Natural killer cell treated with Interleukin-12 subunit alpha and Interleukin-12 subunit beta and Interleukin-15 and Interleukin-18, amount 100 ng/mL, for 72 hours (primary cell): ENCODE measurements around the gene SALL3. TPM values are rescaled to one million over a fixed set of nuclear protein-coding genes. Genes with fewer than 3 reads are reported as not detected.

Experiments
- ATAC-seq, 2 donors: fragments of 150-1000 bp; cut with Tn5 transposase in 1 of 2; sonication (Bioruptor Pico), chemical (Tn5 transposase) in 1 of 2; 2 replicates each; pipeline ENCODE4 v1.10.0; 2021
- DNase-seq: peaks from one replicate; pipeline ENCODE4 v3.0.0; 2022; ENCODE audit warnings: low spot score
- H3K27ac Mint-ChIP-seq, 2 donors: 1 replicate in 1 of 2; 2 replicates in 1 of 2; pipeline ENCODE4 v1.8.0; 2022; ENCODE audit warnings: mixed read lengths in 2 of 2, mild to moderate bottlenecking in 1 of 2, moderate library complexity in 1 of 2
- H3K27me3 Mint-ChIP-seq, 2 donors: 1 replicate in 1 of 2; 2 replicates in 1 of 2; pipeline ENCODE4 v1.8.0; 2022; ENCODE audit warnings: mixed read lengths in 2 of 2
- H3K36me3 Mint-ChIP-seq: one replicate; pipeline ENCODE4 v1.8.0; 2022; ENCODE audit warnings: mixed read lengths
- H3K4me1 Mint-ChIP-seq, 2 donors: 1 replicate in 1 of 2; 2 replicates in 1 of 2; pipeline ENCODE4 v1.8.0; 2022; ENCODE audit warnings: low read depth in 2 of 2, mixed read lengths in 2 of 2, mild to moderate bottlenecking in 1 of 2
- H3K4me3 Mint-ChIP-seq: one replicate; pipeline ENCODE4 v1.8.0; 2022; ENCODE audit warnings: mixed read lengths
- H3K9me3 Mint-ChIP-seq: 2 replicates; pipeline ENCODE4 v1.8.0; 2022; ENCODE audit warnings: mixed read lengths
- total RNA-seq, 2 donors: library from RNA; stranded (reverse); gene quantifications; one replicate each; pipeline ENCODE4 v1.2.3, GENCODE V29; 2022

SALL3 gene
- total RNA-seq, 2 donors from 2014 or later: not detected

DNA sequence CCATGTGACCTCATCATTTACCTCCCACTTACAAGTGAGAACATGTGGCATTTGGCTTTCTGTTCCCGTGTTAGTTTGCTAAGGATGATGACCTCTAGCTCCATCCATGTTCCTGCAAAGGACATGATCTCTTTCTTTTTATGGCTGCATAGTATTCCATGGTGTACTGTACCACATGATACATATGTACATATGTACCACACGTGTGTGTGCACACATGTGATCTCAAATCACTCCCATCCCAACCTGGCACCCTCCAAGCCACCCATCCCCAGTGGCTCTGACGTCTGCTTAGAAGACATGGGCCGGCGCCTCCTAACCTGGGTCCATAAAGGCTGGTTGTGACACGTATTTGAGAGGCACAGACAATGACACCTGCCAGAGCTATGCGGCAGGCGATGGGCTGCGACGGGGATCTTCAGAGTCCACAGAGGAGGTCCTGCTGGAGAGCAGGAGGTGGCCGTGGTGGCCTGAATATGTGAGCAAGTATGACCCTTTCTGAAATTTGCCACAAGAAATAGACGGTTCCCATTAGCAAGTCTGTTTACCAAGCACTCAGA lies 8.8 kb upstream of the SALL3 start:
- Mint-ChIP-seq H3K36me3 (no peaks in the 10 kb centered on the region), H3K27me3 (peaks cover 33 to 54% of the 10 kb centered on the region in 2 donors), H3K9me3 (no peaks in the 10 kb centered on the region), H3K27ac (no peak overlapping the region), H3K4me3 (no peak overlapping the region), H3K4me1 (peaks cover 0 to 2% of the 10 kb centered on the region in 2 donors)
- ATAC-seq: no peak
- DNase-seq: no peak

DNA sequence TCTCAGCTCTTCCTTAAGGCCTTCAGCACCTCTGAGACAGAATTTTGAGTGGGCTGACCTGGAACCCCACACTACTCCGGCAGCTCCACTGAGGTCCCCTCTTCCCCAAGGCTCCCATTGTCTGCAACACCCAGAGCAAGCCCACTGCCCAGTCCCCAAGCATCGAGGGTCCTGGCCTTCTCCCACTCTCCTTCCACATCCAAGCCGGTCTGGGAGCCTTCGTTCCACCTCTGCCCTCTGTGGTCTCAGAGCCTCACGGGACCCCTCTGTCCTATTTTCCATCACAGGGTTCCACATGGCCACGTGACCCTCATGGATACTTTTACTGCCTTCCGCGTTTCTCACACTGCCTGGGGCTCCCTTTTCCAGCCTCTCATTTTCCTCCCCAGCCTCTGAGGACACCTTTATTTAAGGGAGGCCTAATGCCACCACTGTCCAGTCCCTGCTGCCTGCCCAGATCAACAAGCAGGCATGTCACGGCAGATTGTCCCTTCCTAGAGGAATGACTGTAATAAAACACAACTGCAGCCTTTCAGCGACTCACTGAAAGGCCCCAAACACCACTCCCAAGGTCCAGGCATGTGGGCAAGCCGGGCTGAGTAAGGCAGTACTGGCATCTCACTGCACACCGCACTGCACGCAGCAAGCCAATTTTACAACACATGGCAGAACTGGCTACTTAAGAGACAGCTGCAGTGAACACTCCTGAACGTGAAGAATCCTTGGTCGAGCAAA lies 7.9 kb upstream of the SALL3 start:
- ATAC-seq (no peak), DNase-seq (no peak)
- Mint-ChIP-seq H3K27ac (no peak overlapping the region), H3K36me3 (no peaks in the 10 kb centered on the region), H3K9me3 (no peaks in the 10 kb centered on the region), H3K4me1 (peaks cover 0 to 2% of the 10 kb centered on the region in 2 donors), H3K27me3 (peaks cover 42 to 62% of the 10 kb centered on the region in 2 donors), H3K4me3 (no peak overlapping the region)

GRCh38 chr18:78972385-78972918 lies 7.2 kb upstream of the SALL3 start:
- Mint-ChIP-seq H3K4me1 (peaks cover 0 to 2% of the 10 kb centered on the region in 2 donors), H3K4me3 (no peak overlapping the region), H3K27me3 (peaks cover 48 to 70% of the 10 kb centered on the region in 2 donors), H3K36me3 (no peaks in the 10 kb centered on the region), H3K9me3 (no peaks in the 10 kb centered on the region), H3K27ac (no peak overlapping the region)
- DNase-seq (no peak), ATAC-seq (peak in 1 of 2 donors; percentile 30)

DNA sequence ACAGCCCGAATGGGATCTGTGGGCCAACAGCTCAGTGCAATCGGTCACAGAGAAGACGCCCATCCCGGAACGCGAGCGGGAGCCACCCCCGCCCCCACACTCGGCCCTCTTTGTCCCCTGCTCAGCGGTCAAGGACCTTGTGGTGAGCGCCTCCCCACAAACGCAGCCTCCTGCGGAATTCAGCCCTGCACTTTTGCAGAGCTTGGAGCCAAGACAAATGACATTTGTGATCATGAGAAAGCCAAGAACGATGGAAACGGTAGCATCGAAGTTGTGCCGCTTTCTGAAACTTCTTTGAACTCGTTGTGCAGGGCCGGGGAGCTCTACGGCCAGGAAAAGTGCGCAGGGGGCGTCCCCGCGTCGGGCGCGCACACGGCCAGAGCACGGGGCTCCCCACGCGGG lies 6.7 kb upstream of the SALL3 start:
- Mint-ChIP-seq H3K27me3 (peaks cover 52 to 74% of the 10 kb centered on the region in 2 donors), H3K36me3 (no peaks in the 10 kb centered on the region), H3K4me1 (peaks cover 0 to 2% of the 10 kb centered on the region in 2 donors), H3K9me3 (no peaks in the 10 kb centered on the region), H3K4me3 (peak overlapping the region; percentile 32), H3K27ac (no peak overlapping the region)
- no peak for ATAC-seq
- DNase-seq: no peak

DNA sequence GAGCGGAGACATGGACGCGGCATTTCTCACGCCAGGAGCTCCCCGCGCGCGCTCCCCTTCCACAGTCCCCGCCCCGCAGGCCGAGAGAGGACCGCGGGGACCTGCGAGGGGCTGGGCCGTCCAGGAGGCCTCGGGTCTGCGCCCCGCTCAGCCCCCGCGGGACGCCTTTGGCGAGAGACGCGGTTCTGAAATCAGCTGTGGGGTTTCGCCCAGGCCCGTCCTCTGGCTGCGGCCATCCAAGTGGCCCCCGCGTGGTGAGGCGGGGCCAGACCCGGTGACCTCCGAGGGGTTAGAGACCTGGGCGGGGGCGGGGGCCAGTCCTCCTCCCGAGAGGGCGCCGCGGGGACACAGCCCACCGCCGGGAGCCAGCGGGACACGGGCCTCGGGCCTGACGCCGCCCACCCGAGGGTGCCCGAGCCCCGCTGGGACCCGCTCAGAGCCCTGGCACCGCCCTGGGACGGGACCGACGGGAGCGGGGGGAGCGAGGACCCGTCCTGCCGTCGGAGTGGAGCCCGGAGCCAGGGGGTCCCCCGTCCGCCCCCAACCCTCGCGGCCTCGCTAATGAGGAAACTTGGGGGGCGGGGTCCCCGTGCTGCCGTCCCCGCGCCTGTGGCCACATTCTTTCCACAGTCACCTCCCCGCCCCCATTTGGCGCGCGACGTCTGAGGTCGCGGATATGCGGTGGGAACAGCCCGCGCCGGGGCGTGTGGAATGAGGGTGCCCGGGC lies 6.1 kb upstream of the SALL3 start:
- ATAC-seq: peak in 1 of 2 donors; percentile 8
- Mint-ChIP-seq H3K4me3 (no peak overlapping the region), H3K4me1 (peaks cover 0 to 4% of the 10 kb centered on the region in 2 donors), H3K27ac (no peak overlapping the region), H3K27me3 (peaks cover 50 to 74% of the 10 kb centered on the region in 2 donors), H3K9me3 (no peaks in the 10 kb centered on the region), H3K36me3 (no peaks in the 10 kb centered on the region)
- DNase-seq: no peak

DNA sequence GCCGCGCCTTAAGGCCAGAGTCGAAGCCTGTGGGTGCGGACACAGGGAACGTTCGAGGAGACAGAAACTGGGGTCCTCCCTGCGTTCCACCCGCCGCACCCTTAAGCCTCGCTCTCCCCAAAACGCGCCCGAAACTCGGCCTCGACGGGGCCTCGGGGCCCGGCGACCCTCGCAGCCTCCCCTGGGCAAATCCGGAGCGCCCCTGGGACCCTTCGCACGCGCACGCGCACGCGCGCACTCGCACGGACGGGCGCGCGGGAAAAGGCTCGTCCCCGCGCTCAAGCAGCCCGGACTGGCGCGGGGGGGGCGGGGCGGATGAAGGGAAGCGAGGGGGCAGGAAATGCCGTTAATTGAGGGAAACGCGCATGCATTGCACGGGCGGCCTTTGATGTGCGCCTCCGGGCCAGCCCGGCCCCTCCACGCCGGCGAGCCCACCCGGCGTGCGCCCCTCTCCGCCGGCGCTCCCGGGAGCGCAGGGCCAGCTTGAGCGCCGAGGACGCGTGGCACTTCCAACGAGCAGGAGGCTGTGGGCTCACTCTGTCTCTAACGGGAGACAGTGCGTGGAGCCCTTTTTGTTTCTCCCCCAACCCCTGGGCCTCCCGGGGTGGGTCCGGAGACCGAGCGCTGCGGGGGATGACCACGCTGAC lies 5.4 kb upstream of the SALL3 start:
- Mint-ChIP-seq H3K4me3 (no peak overlapping the region), H3K27me3 (peaks cover 52 to 68% of the 10 kb centered on the region in 2 donors), H3K36me3 (no peaks in the 10 kb centered on the region), H3K4me1 (peaks cover 0 to 6% of the 10 kb centered on the region in 2 donors), H3K9me3 (no peaks in the 10 kb centered on the region), H3K27ac (no peak overlapping the region)
- no peak for DNase-seq
- ATAC-seq: no peak

DNA sequence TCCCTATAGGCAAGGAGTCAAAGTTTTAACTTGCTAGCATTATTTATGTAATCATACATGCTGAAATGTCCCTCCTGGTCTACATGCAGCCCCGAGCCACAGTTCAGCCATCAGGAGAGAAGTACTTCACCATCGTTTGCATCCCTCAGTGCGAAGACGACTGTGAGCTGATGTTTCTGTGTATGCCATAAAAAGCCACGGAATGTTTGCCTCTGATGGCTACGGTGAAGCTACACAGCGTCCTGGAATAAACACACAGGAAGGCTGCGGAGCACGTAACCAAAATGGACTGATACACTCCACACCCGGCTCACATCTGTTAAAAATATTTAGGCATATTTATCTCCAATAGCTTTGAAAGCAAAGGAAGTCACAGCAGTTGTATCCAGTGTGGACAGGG lies 4.3 kb upstream of the SALL3 start:
- ATAC-seq (no peak), DNase-seq (no peak)
- Mint-ChIP-seq H3K27ac (no peak overlapping the region), H3K36me3 (no peaks in the 10 kb centered on the region), H3K9me3 (no peaks in the 10 kb centered on the region), H3K4me3 (no peak overlapping the region), H3K27me3 (peaks cover 52 to 68% of the 10 kb centered on the region in 2 donors), H3K4me1 (peaks cover 0 to 6% of the 10 kb centered on the region in 2 donors)

DNA sequence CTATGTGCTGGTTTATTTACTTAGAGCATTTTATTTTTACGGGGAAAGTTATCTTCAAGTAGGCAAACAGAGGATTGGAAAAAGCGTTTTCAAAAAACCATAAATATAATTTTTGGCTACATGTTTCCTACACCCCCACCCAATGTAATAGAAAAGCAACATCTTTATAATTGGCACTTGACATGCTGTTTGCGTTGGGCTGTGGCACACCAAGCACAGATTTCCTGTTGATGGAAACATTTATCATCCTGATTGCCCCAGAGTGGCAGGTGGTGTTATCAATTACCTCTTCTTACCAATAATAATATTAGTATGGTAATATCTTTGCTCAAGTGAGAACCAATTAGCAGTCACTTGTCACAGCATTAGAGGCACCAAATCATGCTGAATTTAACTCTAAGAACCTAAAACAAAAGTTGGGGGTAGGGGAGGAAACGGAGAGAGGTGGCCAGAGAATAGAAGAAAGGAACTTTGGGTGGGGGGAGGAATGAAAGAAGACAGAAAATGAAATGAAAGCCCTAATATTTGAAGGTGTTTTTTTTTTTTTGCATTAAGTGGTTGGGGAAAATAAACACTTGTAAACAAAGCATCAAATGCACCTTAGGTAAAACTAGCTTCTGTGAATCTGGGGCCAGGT lies 3.8 kb upstream of the SALL3 start:
- no peak for DNase-seq
- no peak overlapping the region for H3K27ac Mint-ChIP-seq
- no peak for ATAC-seq
- H3K4me1 Mint-ChIP-seq: peaks cover 0 to 6% of the 10 kb centered on the region in 2 donors
- H3K9me3 Mint-ChIP-seq: no peaks in the 10 kb centered on the region
- H3K36me3 Mint-ChIP-seq: no peaks in the 10 kb centered on the region
- peaks cover 49 to 63% of the 10 kb centered on the region in 2 donors for H3K27me3 Mint-ChIP-seq
- no peak overlapping the region for H3K4me3 Mint-ChIP-seq

GRCh38 chr18:78976765-78977636 lies 2.6 kb upstream of the SALL3 start:
- H3K27me3 Mint-ChIP-seq: peaks cover 47 to 64% of the 10 kb centered on the region in 2 donors
- no peak overlapping the region for H3K4me3 Mint-ChIP-seq
- H3K27ac Mint-ChIP-seq: no peak overlapping the region
- DNase-seq (no peak), ATAC-seq (no peak)
- H3K36me3 Mint-ChIP-seq: no peaks in the 10 kb centered on the region
- peaks cover 0 to 6% of the 10 kb centered on the region in 2 donors for H3K4me1 Mint-ChIP-seq
- no peaks in the 10 kb centered on the region for H3K9me3 Mint-ChIP-seq

- Mint-ChIP-seq H3K9me3 (no peaks in the 10 kb centered on the region), H3K27ac (no peak overlapping the region), H3K27me3 (peaks cover 43 to 64% of the 10 kb centered on the region in 2 donors), H3K4me1 (peaks cover 0 to 6% of the 10 kb centered on the region in 2 donors), H3K36me3 (no peaks in the 10 kb centered on the region), H3K4me3 (no peak overlapping the region)
- DNase-seq: no peak
- no peak for ATAC-seq
These were observed 1.8 kb upstream of the SALL3 start for GRCh38 chr18:78977637-78978348.

DNA sequence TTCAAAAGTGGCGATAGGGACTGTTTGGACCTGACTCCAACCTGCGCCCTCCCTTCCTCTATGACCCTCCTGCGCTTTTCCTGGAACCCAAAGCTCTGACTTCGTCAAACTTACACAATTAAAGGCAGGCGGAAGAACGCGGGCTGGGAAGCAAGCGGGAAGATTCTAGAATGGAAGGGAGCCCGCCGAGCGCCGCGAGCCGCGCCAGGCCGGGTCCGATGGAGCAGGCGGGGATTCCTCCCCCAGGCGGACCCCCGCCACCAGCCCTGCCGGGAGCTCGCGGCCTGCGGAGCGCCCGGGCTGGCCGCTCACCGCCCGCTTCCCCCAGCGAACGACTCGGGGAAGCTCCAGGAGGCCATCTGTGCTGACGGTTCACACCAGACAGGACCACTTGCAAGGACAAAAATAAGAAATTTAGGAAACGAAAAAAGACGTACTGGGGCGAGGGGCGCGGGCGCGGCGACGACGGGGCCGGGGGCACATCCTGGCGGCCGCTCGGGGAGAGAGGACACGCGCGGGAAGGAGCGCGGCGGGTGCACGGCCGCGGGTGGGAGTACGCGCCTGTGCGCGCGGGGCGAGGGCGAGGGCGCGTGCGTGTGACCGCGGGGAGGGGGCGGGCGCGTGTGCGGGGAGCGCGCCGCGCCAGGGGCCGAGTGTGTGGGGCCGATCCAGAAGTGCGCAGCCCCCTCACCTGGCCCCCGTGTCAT lies 1.1 kb upstream of the SALL3 start:
- DNase-seq: no peak
- Mint-ChIP-seq H3K4me1 (peaks cover 0 to 6% of the 10 kb centered on the region in 2 donors), H3K9me3 (no peaks in the 10 kb centered on the region), H3K27me3 (peaks cover 41 to 66% of the 10 kb centered on the region in 2 donors), H3K36me3 (no peaks in the 10 kb centered on the region), H3K27ac (no peak overlapping the region), H3K4me3 (peak overlapping the region; percentile 58)
- ATAC-seq: no peak
